Measurements from ENCODE around the gene MRM1.

- no peak for TF ChIP-seq CTCF (conservative IDR thresholded peaks at IDR 0.05 in 1 of 2, IDR thresholded peaks at IDR 0.05 in 1 of 2; ENCODE audit: extremely low read depth in 1 of 2, insufficient read depth in 1 of 2, low read depth in 1 of 2, low read length in 2 of 2)
- no peak for TF ChIP-seq EZH2 (IDR thresholded peaks at IDR 0.05; ENCODE audit: borderline replicate concordance, low read length)
Observed at GRCh38 chr17:36575028-36575427, 26.4 kb upstream of the MRM1 start.

Data from mammary epithelial cell (primary cell).